H1 (cell line): ENCODE data around the gene MAGEB5. TPM values are rescaled to one million over a fixed set of nuclear protein-coding genes. Genes with fewer than 3 reads are reported as not detected.

ENCODE experiments used
- CTCF ChIA-PET: fragments of 300-600 bp; sonication (Branson Sonifier 250); formaldehyde crosslinking; loops from one replicate; lab custom pipeline; 2021; ENCODE audit not compliant: partially characterized antibody; lab: Charles Lee
- POLR2A ChIA-PET: fragments of 300-600 bp; sonication (Branson Sonifier 250); formaldehyde crosslinking; loops from one replicate; lab custom pipeline; 2021; ENCODE audit warnings: inconsistent platforms; ENCODE audit not compliant: partially characterized antibody; lab: Charles Lee
- DNase-seq, 2 experiments: peaks; one replicate each; pipeline versions ENCODE4 v3.0.0 to v3.0.0-alpha.2; 2010 to 2022; ENCODE audit warnings: low spot score in 2 of 2, low read depth in 1 of 2, mixed read lengths in 1 of 2
- FAIRE-seq: peaks from 2 replicates; lab custom pipeline; 2011; peaks lifted over from hg19 to GRCh38; lab: Jason Lieb, UNC
- H2AFZ ChIP-seq: 2 replicates; pipeline ENCODE4 v1.8.1; 2012; ENCODE audit warnings: low read length, inconsistent platforms
- H2AK5ac ChIP-seq: 2 replicates; pipeline ENCODE4 v1.6.1; 2013; ENCODE audit warnings: low read depth, low read length
- H2BK120ac ChIP-seq: replicated peaks from 2 replicates; pipeline ENCODE3; 2013; ENCODE audit warnings: low read depth, low read length, inconsistent platforms
- H2BK12ac ChIP-seq: 2 replicates; pipeline ENCODE4 v1.6.1; 2013; ENCODE audit warnings: low read depth, low read length
- H2BK15ac ChIP-seq: 2 replicates; pipeline ENCODE4 v1.6.1; 2013; ENCODE audit warnings: low read length
- H2BK20ac ChIP-seq: 2 replicates; pipeline ENCODE4 v1.6.1; 2013; ENCODE audit warnings: low read length
- H2BK5ac ChIP-seq: 2 replicates; pipeline ENCODE4 v1.6.1; 2013; ENCODE audit warnings: low read depth, low read length
- H3K14ac ChIP-seq: 2 replicates; pipeline ENCODE4 v1.6.1; 2013; ENCODE audit warnings: inconsistent platforms; ENCODE audit not compliant: insufficient read length
- H3K18ac ChIP-seq: 2 replicates; pipeline ENCODE4 v1.6.1; 2013; ENCODE audit warnings: low read length; ENCODE audit errors: extremely low read depth
- H3K23ac ChIP-seq: 2 replicates; pipeline ENCODE4 v1.6.1; 2013; ENCODE audit warnings: inconsistent platforms; ENCODE audit not compliant: insufficient read length
- H3K23me2 ChIP-seq: 2 replicates; pipeline ENCODE4 v1.6.1; 2013; ENCODE audit warnings: low read depth, low read length
- H3K27ac ChIP-seq: 2 replicates; pipeline ENCODE4 v1.6.1; 2011; ENCODE audit warnings: low read depth, low read length, inconsistent platforms
- H3K27me3 ChIP-seq, 4 experiments: replicated peaks in 1 of 4; 1 replicate in 1 of 4; 2 replicates in 3 of 4; pipeline versions ENCODE4 v1.6.1 to v1.8.1; 2011 to 2013; ENCODE audit warnings: low read length in 3 of 4, mild to moderate bottlenecking in 3 of 4, inconsistent platforms in 2 of 4, mixed read lengths in 2 of 4, moderate library complexity in 1 of 4; ENCODE audit not compliant: control insufficient read depth in 3 of 4, insufficient read depth in 3 of 4; ENCODE audit errors: extremely low read depth in 1 of 4
- H3K36me3 ChIP-seq, 4 experiments: 2 replicates each; pipeline versions ENCODE4 v1.6.1 to v1.8.1; 2011 to 2013; ENCODE audit warnings: mild to moderate bottlenecking in 4 of 4, low read length in 3 of 4, moderate library complexity in 2 of 4, control low read depth in 1 of 4, inconsistent platforms in 1 of 4; ENCODE audit not compliant: insufficient read depth in 4 of 4, control insufficient read depth in 2 of 4
- H3K4ac ChIP-seq: replicated peaks from 2 replicates; pipeline ENCODE3; 2013; ENCODE audit warnings: low read length, low read depth, mixed read lengths, inconsistent platforms; ENCODE audit not compliant: insufficient read length
- H3K4me1 ChIP-seq, 4 experiments: replicated peaks in 1 of 4; 1 replicate in 1 of 4; 2 replicates in 3 of 4; pipeline versions ENCODE4 v1.6.1 to v1.8.1; 2011 to 2013; ENCODE audit warnings: low read length in 3 of 4, inconsistent platforms in 2 of 4, mixed read lengths in 1 of 4; ENCODE audit not compliant: insufficient read depth in 4 of 4, control insufficient read depth in 3 of 4
- H3K4me2 ChIP-seq, 2 experiments: 2 replicates each; pipeline versions ENCODE4 v1.6.1 to v1.8.1; 2011 to 2013; ENCODE audit warnings: low read depth in 2 of 2, low read length in 2 of 2, control low read depth in 1 of 2, inconsistent platforms in 1 of 2, mild to moderate bottlenecking in 1 of 2; ENCODE audit not compliant: insufficient read depth in 1 of 2
- H3K4me3 ChIP-seq, 4 experiments: fragments of 200-600, 300-600 bp in 1 of 4; sonication (generic), shearing (Covaris generic), sonication (Bioruptor Twin) in 1 of 4; 2 replicates each; pipeline versions ENCODE4 v1.5.1 to v1.8.1; 2011 to 2016; ENCODE audit warnings: low read length in 4 of 4, low read depth in 3 of 4, control low read depth in 2 of 4, inconsistent platforms in 2 of 4, mild to moderate bottlenecking in 2 of 4, mixed read lengths in 1 of 4, moderate library complexity in 1 of 4; ENCODE audit not compliant: insufficient read depth in 2 of 4; ENCODE audit errors: extremely low read depth in 1 of 4
- H3K56ac ChIP-seq: replicated peaks from 2 replicates; pipeline ENCODE3; 2013; ENCODE audit warnings: low read depth, mild to moderate bottlenecking, mixed read lengths, low read length, inconsistent platforms; ENCODE audit not compliant: insufficient read length
- H3K79me1 ChIP-seq: 2 replicates; pipeline ENCODE4 v1.6.1; 2013; ENCODE audit warnings: low read depth, low read length, control low read depth
- H3K79me2 ChIP-seq, 2 experiments: 2 replicates each; pipeline versions ENCODE4 v1.6.1 to v1.8.1; 2012 to 2013; ENCODE audit warnings: low read length in 2 of 2, mild to moderate bottlenecking in 2 of 2, inconsistent platforms in 1 of 2; ENCODE audit not compliant: insufficient read depth in 2 of 2, control insufficient read depth in 1 of 2
- H3K9ac ChIP-seq, 4 experiments: replicated peaks in 1 of 4; 1 replicate in 1 of 4; 2 replicates in 3 of 4; pipeline versions ENCODE4 v1.6.1 to v1.8.1; 2011 to 2013; ENCODE audit warnings: low read depth in 3 of 4, low read length in 3 of 4, control low read depth in 2 of 4, mild to moderate bottlenecking in 2 of 4, moderate library complexity in 2 of 4, inconsistent platforms in 1 of 4; ENCODE audit errors: extremely low read depth in 1 of 4
- H3K9me3 ChIP-seq, 2 experiments: 2 replicates each; pipeline versions ENCODE4 v1.6.1 to v1.8.1; 2012 to 2013; ENCODE audit warnings: mild to moderate bottlenecking in 2 of 2, moderate library complexity in 2 of 2, control low read depth in 1 of 2, inconsistent platforms in 1 of 2, low read depth in 1 of 2, low read length in 1 of 2, mixed read lengths in 1 of 2; ENCODE audit not compliant: insufficient read depth in 2 of 2
- H4K20me1 ChIP-seq, 2 experiments: replicated peaks in 1 of 2; 2 replicates each; pipeline versions ENCODE3 to v1.8.1; 2011 to 2013; ENCODE audit warnings: inconsistent platforms in 2 of 2, low read length in 2 of 2, mild to moderate bottlenecking in 1 of 2; ENCODE audit not compliant: insufficient read depth in 2 of 2, control insufficient read depth in 1 of 2
- H4K5ac ChIP-seq: 2 replicates; pipeline ENCODE4 v1.6.1; 2013; ENCODE audit warnings: low read length, low read depth, mixed read lengths, inconsistent platforms; ENCODE audit not compliant: insufficient read length
- H4K8ac ChIP-seq: 2 replicates; pipeline ENCODE4 v1.8.0; 2013; ENCODE audit warnings: mild to moderate bottlenecking, moderate library complexity, low read length, inconsistent platforms; ENCODE audit not compliant: insufficient read depth; ENCODE audit errors: extremely low read depth
- H4K91ac ChIP-seq: replicated peaks from 2 replicates; pipeline ENCODE3; 2013; ENCODE audit warnings: low read length, mixed read lengths, inconsistent platforms; ENCODE audit not compliant: insufficient read length
- CBX8 ChIP-seq: fragments of 300-800, 300-1000 bp; sonication (generic); IDR thresholded peaks from 2 replicates; pipeline ENCODE4 v1.7.1; 2016; ENCODE audit warnings: low read depth, low read length, borderline replicate concordance
- CTBP2 ChIP-seq: IDR thresholded peaks from 2 replicates; pipeline ENCODE4 v1.7.0; 2011; ENCODE audit warnings: borderline replicate concordance, mild to moderate bottlenecking, moderate library complexity, mixed read lengths, low read length; ENCODE audit not compliant: insufficient read depth, insufficient read length
- EP300 ChIP-seq, 2 experiments: IDR thresholded peaks; 1 replicate in 1 of 2; 2 replicates in 1 of 2; pipeline ENCODE4 v1.6.1; 2011 to 2012; ENCODE audit warnings: low read depth in 2 of 2, low read length in 2 of 2, mild to moderate bottlenecking in 2 of 2, borderline replicate concordance in 1 of 2, inconsistent platforms in 1 of 2, moderate library complexity in 1 of 2
- EZH2 ChIP-seq: fragments of 200-600 bp; sonication (generic); IDR thresholded peaks from 2 replicates; pipeline ENCODE4 v1.7.1; 2012; ENCODE audit warnings: low read depth, mild to moderate bottlenecking, moderate library complexity, low read length, inconsistent platforms; ENCODE audit not compliant: severe bottlenecking
- HDAC2 ChIP-seq, 2 experiments: fragments of 300-600 bp in 1 of 2; sonication (generic) in 1 of 2; IDR thresholded peaks; 2 replicates each; pipeline ENCODE4 v1.6.1; 2011 to 2012; ENCODE audit warnings: low read depth in 2 of 2, low read length in 2 of 2, mild to moderate bottlenecking in 2 of 2, moderate library complexity in 2 of 2, borderline replicate concordance in 1 of 2, inconsistent platforms in 1 of 2
- JUN ChIP-seq: IDR thresholded peaks from 2 replicates; pipeline ENCODE4 v1.6.1; 2011; ENCODE audit warnings: low read depth, mild to moderate bottlenecking, improper control_type of control experiment, low read length
- KDM1A ChIP-seq: fragments of 200-600, 300-600 bp; sonication (generic); IDR thresholded peaks from 2 replicates; pipeline ENCODE4 v1.7.1; 2016; ENCODE audit warnings: mild to moderate bottlenecking, low read length, borderline replicate concordance
- PHF8 ChIP-seq: fragments of 200-600 bp; sonication (generic); conservative IDR thresholded peaks from 2 replicates; pipeline ENCODE4 v1.7.1; 2012; ENCODE audit warnings: low read depth, mild to moderate bottlenecking, inconsistent platforms, low read length, moderate library complexity
- RAD21 ChIP-seq, 2 experiments: IDR thresholded peaks in 1 of 2; conservative IDR thresholded peaks in 1 of 2; 2 replicates each; pipeline ENCODE4 v1.6.1; 2011; ENCODE audit warnings: low read depth in 2 of 2, low read length in 2 of 2, improper control_type of control experiment in 1 of 2, inconsistent platforms in 1 of 2, mild to moderate bottlenecking in 1 of 2, moderate library complexity in 1 of 2
- RNF2 ChIP-seq: fragments of 200-900, 300-1000 bp; sonication (generic); IDR thresholded peaks from 2 replicates; pipeline ENCODE4 v1.7.1; 2016; ENCODE audit warnings: borderline replicate concordance, low read depth, mild to moderate bottlenecking, antibody characterized with exemption, low read length; ENCODE audit not compliant: poor library complexity, severe bottlenecking; ENCODE audit errors: missing control alignments
- SIRT6 ChIP-seq: IDR thresholded peaks from one replicate; pipeline ENCODE4 v1.7.1; 2012; ENCODE audit warnings: low read length, inconsistent platforms
- SP4 ChIP-seq: IDR thresholded peaks from 2 replicates; pipeline ENCODE4 v1.6.1; 2012; ENCODE audit warnings: low read length, inconsistent platforms
- SRF ChIP-seq: IDR thresholded peaks from 2 replicates; pipeline ENCODE4 v1.6.1; 2011; ENCODE audit warnings: mild to moderate bottlenecking, low read depth, low read length, moderate library complexity
- WGBS, 2 experiments: shearing (Covaris generic) in 1 of 2; methylation state at CpG; one replicate each; pipeline versions ENCODE4 v1.1.6 to v1.1.7; 2013 to 2015; ENCODE audit warnings: low lambda C conversion rate in 2 of 2, mixed read lengths in 2 of 2, inconsistent platforms in 1 of 2, low coverage in 1 of 2, missing lambda C conversion rate in 1 of 2; ENCODE audit not compliant: insufficient replicate concordance in 2 of 2, insufficient coverage in 1 of 2, insufficient read length in 1 of 2; ENCODE audit errors: extremely low coverage in 1 of 2, missing lambda C conversion rate in 1 of 2; 5-methylcytosine and 5-hydroxymethylcytosine counted together
- polyA plus RNA-seq, 7 experiments: library from polyadenylated mRNA; depleted of rRNA in 3 of 7; stranded (reverse) in 5 of 7; unstranded in 2 of 7; fragments of >200 nt in 5 of 7; fragments of 200-250 nt in 2 of 7; gene quantifications; 1 replicate in 5 of 7; 2 replicates in 1 of 7; 4 replicates in 1 of 7; pipeline versions ENCODE4 v1.2.1 to v1.2.3, GENCODE V29; 2011 to 2013; ENCODE audit warnings: missing spikeins in 2 of 7, mixed read lengths in 2 of 7
- total RNA-seq: library from RNA; stranded (reverse); fragmentation: NEBNext Ultra II Directional; extraction: Animal tissue kit (Norgen Biotek cat#: 25700); gene quantifications from 2 replicates; pipeline ENCODE4 v1.2.1, GENCODE V29; 2021

MAGEB5 gene
- total and polyA plus RNA-seq, 2 of the 8 experiments (the other 6 are each of a cell fraction or from before 2014, with no cell fraction given), result not detected

DNA sequence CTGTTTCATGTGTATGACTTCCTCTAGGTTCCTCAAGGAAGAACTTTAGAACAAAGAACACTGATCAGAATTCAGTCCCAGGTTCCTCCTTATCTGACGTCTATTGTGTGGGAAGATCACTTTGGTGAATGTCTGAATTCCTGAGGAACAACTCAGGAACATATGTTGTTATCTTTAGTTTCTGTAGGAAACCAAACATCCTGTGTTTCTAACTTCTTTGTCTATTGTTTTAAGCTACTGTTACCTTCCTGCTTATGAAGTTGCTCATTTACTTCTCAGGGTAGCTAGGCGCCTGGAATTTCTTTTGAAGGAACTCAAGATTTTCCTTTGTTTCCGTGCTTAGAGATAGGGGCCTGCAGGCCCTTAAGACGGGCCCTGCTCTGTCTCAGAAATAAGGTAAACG, 46.2 kb downstream of the MAGEB5 start:
- Histone ChIP-seq H2AK5ac (no peak overlapping the region), H3K4ac (no peak overlapping the region), H2BK5ac (no peak overlapping the region), H3K18ac (no peak overlapping the region), H3K9ac (no peak overlapping the region), H2AFZ (no peak overlapping the region), H3K14ac (no peak overlapping the region), H2BK12ac (no peak overlapping the region), H4K8ac (no peak overlapping the region), H3K4me3 (no peak overlapping the region), H3K9me3 (no peaks in the 10 kb centered on the region), H3K36me3 (no peaks in the 10 kb centered on the region), H4K91ac (no peak overlapping the region), H3K4me1 (no peaks in the 10 kb centered on the region), H3K27me3 (no peaks in the 10 kb centered on the region), H3K27ac (no peak overlapping the region), H2BK15ac (no peak overlapping the region), H3K56ac (no peak overlapping the region), H2BK120ac (no peak overlapping the region), H3K23me2 (no peaks in the 10 kb centered on the region), H4K5ac (no peak overlapping the region), H3K23ac (no peak overlapping the region), H3K79me1 (no peaks in the 10 kb centered on the region), H3K79me2 (no peaks in the 10 kb centered on the region), H4K20me1 (no peaks in the 10 kb centered on the region), H2BK20ac (no peak overlapping the region), H3K4me2 (no peak overlapping the region)
- ChIA-PET POLR2A (no interaction called here), CTCF (no interaction called here)
- 86% methylated on average over 5 of the region's 5 CpGs; no CpG with 5 or more reads in 1 of the 2 experiments for WGBS, 2 experiments
- DNase-seq (no peak), FAIRE-seq (no peak)
- TF ChIP-seq CTBP2, result no peak
- TF ChIP-seq SIRT6, result no peak
- TF ChIP-seq SP4, result no peak
- no peak for TF ChIP-seq PHF8
- no peak for TF ChIP-seq SRF
- no peak for TF ChIP-seq RAD21 (IDR thresholded peaks at IDR 0.05 in 1 of 2, conservative IDR thresholded peaks at IDR 0.05 in 1 of 2; ENCODE audit: low read depth in 2 of 2, low read length in 2 of 2)
- no peak for TF ChIP-seq EP300 (IDR thresholded peaks at IDR 0.05; ENCODE audit: borderline replicate concordance in 1 of 2, low read depth in 2 of 2, low read length in 2 of 2)
- TF ChIP-seq KDM1A, result no peak
- TF ChIP-seq JUN, result no peak
- TF ChIP-seq RNF2, result no peak
- TF ChIP-seq EZH2, result no peak
- TF ChIP-seq HDAC2 (IDR thresholded peaks at IDR 0.05; ENCODE audit: borderline replicate concordance in 1 of 2, low read depth in 2 of 2, low read length in 2 of 2), result no peak
- TF ChIP-seq CBX8, result no peak
